Left renal pelvis (tissue), 4 donors: ENCODE data around the gene BICD2. TPM values are rescaled to one million over a fixed set of nuclear protein-coding genes. Genes with fewer than 3 reads are reported as not detected.

Experiments
- DNase-seq, 4 donors: peaks; one replicate each; pipeline ENCODE4 v3.0.0-alpha.2; 2013; ENCODE audit warnings: low read depth in 4 of 4, low spot score in 3 of 4
- polyA plus RNA-seq, 4 donors: library from polyadenylated mRNA; unstranded; fragments of 120-200 nt; gene quantifications; one replicate each; pipeline ENCODE4 v1.2.1, GENCODE V29; 2013; ENCODE audit not compliant: insufficient read length in 4 of 4

Gene BICD2
- polyA plus RNA-seq, 4 donors = 28.8 to 32.6 (median 31.3) TPM

DNA sequence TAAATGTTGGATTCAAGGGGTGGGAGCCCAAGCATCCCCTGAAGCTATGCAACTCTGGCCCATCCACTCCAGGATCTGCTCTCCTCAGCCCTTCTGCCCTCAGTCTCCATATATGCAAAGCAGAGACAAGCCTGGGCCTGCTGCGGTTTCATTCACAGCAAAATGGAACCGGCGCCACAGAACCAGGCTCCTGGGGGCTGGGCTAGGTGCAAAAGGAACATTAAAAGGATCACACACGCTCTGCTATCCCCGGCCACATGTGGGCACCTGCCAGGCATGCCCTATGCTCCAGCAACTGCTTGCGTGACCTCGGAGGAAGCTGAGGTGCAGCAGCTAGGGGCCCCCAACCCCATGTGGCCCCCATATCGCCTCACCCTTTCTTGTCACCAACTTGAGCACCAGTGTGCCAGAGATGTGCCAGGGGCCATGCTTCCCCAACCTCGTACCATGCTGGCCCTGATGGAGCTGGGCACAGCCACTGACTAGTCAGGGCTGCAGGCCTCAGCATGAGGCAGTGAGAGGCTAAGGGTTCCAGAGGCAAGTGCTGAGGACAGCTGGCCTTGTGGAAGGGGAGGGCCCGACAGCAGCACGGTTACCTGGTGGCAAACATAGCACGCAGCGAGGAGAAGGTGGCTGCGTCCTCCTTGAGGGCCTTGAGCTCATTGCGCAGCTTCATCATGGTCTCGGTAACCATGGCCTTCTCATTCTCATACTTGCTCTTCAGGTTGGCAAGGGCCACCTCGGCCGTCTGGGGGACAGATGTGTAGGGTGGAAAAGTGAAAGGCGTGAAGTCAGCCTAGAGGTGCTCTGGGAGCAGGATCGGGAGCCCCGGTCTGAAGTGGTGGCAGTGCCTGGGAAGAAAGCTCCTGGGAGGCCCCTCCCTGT lies 47.2 kb downstream of the BICD2 start:
- no peak for DNase-seq

DNA sequence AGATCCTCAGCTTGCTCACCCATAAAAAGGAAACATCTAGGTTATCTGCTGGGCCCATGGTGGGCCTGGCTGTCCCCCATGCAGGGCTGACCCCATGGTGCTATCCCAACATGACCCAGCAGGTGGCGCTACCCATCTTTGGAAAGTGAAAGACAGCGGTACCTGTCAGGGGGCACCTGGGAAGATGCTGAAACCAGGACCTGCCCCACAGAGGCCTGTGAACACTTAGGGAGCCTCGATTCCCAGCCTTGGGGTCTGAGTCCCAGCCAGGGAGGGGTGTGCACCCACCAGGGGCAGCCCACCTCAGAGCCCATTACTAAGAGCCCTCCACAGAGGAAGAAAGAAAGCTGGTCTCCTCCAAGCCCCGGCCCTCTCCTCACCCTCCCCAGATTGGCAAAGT lies 48.1 kb downstream of the BICD2 start:
- peak in 2 of 4 donors; percentile 9 to 36 for DNase-seq

- no peak for DNase-seq
Measured at GRCh38 chr9:92715488-92716231, 49.0 kb downstream of the BICD2 start.

DNA sequence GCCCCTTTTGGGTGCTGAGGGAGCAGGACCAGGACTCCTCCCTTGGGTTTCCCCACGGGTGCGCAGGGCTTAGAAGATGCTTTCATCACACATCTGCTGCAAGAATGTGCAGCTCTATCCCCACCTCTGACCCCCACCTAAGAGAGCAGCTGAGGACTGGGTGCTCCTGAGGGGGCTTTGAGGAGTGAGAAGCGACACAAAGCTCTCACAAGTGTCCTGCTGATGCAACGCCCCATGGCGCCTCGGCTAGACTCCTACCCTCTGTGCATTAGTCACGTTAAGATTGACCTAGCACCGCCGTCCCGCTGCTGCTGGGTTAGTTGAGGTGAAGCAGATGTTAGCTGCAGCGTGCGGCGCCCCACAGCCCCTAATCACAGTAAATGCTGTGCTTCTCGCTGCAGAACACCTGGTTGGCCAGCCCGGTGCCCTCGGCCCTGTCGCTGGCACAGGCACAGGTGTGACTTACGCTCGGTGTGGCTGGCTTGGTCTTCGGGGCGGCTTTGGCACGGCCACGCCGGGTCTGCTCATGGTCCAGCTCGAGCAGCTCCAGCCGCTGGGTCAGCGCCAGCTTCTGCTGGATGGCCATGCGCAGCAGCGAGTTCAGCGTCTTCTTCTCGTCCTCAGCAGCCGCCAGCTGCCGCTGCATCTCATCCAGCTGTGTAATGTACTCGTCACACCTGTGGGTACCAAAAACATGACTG lies 49.7 kb downstream of the BICD2 start:
- DNase-seq = no peak

- no peak for DNase-seq
Measured at GRCh38 chr9:92714016-92714415, 50.6 kb downstream of the BICD2 start.

- DNase-seq = no peak
Measured at GRCh38 chr9:92713528-92713927, 51.1 kb downstream of the BICD2 start.

DNA sequence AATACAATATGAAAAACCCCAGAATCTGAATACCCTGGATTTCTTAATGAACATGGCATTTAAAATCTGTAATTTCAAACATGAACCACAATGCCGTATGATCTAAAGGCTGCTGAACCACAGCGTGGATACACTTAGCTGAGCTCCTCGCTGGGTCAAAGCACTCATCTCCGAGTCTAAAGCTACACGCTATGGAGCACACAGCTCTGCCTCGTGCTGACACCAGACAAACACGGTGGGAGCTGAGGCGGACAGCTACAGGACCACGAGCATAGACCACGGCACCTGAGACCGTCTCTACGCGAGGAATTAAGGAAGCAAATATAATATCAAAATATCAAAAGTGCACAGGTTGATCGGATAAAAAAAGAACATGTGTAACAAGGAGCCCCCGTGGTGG lies 51.9 kb downstream of the BICD2 start:
- no peak for DNase-seq

GRCh38 chr9:92711844-92712243 lies 52.8 kb downstream of the BICD2 start:
- DNase-seq = no peak

DNA sequence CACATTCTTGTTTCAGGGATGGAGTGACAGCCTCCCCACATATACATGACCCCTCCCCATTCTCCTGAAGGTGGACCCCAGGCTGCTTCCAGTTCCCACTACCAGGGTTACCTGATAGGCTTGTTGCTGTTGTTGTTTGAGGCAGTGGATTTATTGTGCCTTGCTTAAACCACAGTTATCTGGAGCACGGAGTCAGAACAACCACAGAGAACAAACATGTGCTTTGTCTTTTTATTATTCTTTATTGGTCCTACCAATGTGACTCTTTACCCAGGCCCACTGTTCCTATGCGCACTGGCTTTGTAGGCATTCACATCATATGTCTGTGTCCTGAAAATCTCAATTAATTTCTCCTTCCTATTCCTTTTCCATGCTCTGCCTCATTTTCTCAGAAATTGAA lies 53.5 kb downstream of the BICD2 start:
- no peak for DNase-seq

GRCh38 chr9:92710368-92710767 lies 54.3 kb downstream of the BICD2 start:
- no peak for DNase-seq

GRCh38 chr9:92709954-92710353 lies 54.7 kb downstream of the BICD2 start:
- DNase-seq = no peak

DNA sequence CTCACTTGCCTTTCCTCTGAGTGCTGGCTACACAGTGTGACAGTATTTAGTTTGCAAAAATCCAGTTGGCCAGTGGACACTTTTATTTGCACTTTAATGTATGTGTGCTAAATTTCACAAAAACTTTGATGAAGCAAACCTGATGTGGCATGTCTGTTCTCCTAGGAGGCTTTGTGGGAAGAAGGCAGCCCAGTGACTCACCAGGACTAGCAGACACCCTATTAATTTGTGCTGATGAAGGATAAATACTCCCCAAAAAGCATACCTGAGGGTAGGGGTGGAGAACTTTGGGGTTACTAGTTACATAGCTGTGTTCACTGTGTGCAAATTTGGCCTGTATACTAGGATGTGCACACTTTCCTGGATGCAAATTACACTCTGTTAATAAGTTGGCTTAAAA lies 55.4 kb downstream of the BICD2 start:
- no peak for DNase-seq

GRCh38 chr9:92707530-92707929 lies 57.1 kb downstream of the BICD2 start:
- DNase-seq = no peak

DNA sequence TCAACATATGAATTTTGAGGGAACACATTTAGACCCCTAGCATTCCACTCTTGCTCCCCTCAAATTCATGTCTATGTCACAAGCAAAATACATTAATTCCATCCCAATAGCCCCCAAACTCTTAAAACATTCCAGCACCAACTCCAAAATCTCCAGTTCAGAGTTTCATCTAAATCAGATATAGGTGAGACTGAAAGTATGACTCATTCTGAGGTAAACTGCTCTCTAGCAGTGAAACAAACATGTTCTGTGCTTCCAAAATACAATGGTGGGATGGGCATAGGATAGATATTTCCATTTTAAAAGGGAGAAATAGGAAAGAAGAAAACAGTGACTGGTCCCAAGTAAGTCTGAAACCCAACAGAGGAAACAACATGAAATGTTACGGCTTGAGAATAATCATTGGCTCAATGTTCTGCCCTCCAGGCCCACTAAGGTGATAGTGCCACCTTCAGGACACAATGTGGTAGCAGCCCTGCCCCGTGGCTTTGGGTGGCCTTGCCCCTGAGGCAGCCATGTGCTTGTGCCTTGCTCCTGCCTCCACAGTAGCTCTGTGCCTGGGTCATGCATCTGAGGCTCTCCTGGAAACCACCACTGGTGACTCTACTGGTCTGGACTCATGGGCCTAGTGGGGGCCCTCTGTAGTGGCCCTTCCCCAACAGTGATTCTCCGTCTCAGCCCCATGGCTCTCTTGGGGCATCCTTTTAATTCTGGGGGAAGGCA lies 58.3 kb downstream of the BICD2 start:
- DNase-seq = no peak

- DNase-seq = no peak
Measured at GRCh38 chr9:92704528-92704927, 60.1 kb downstream of the BICD2 start.

DNA sequence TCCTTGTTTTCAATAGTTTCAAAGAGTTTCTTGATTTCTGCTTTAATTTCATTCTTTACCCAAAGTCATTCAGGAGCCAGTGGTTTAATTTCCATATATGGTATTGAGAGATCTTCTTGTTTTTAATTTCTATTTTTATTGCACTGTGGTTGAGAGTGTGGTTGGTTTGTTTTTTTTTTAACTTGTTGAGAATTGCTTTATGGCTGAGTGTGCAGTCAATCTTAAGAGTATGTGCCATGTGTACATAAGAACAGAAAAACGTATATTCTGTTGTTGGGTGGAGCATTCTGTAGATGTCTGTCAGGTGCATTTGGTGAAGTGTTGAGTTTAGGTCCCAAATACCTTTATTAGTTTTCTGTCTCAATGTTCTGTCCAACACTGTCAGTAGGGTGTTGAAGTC lies 68.0 kb downstream of the BICD2 start:
- DNase-seq = no peak

DNA sequence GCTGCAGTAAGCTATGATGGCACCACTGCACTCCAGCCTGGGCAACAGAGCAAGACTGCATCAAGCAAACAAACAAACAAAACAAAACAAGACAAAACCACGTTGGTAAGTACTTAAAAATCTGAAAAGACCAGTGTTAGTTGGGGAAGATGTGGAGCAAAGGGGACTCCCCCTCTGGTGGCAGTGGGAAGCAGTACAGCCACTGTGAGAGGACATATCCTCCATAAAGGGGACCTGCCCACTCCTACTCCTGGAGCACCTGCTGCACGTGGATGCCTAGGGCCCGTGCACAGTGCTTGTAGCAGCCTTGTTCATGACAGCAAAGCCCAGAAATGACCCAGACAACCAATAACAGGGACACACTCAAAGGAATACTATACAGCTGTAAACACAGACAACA lies 77.7 kb downstream of the BICD2 start:
- no peak for DNase-seq

GRCh38 chr9:92685022-92685421 lies 79.6 kb downstream of the BICD2 start:
- DNase-seq = no peak

DNA sequence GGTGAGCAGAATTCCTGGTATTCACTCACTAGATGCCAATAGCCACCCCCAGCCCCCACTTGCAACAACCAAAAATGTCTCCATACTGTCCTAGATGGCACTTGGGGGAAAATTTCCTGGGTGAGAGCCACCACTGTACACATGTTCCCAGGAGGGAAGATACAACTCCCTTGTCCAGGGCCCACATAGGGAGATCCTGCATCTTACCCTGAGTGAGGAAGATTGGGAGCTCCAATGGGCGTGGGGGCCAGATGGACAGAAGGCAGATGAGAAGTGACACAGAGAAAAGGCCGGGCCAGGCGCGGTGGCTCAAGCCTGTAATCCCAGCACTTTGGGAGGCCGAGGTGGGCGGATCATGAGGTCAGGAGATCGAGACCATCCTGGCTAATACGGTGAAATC lies 82.4 kb downstream of the BICD2 start:
- DNase-seq = no peak

DNA sequence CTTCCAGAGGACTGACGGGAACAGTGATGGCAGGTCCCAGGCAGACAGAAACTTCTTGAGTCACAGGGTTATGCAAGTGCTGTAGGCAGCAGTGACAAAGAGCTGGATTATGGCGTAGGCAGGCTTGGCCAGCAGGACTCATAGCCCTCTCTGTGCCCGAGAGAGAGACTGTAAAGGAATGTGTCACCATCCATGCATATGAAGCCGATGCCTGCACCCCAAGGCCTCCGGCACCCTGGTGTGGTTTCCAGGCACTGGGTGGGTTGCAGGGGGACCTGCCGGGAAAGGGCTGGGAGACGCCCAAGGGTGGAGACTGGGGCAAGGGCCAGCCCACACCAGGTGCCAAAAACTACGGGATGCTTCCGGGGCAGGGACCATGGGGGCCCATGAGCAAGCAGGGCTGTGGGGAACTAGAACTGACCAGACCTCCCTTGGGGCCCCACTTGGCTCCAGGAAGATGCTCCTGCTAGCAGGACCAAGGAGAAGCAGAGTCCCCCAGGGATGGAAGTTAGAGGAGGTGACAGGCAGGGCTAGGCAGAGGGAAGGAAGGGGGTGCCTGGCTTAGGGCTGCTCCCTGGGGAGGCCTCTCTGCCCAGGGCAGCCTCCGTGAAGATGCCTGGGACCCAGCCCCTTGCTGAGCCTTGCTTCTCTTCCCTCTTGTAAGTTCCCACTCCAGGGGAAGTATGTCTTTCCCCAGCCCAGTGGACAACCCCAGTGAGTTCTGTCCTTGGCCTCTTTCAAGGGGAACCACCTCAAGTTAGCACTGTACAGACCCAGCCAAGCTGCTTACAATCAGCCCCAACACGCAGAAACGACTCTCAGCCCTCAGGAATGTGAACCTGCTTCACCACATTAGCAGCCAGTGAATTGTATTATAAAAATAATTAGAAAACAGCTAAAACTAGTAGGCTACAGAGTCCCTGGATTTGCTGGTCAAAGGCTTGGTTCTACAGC lies 84.2 kb downstream of the BICD2 start:
- no peak for DNase-seq
